HG03139 (cell line): ENCODE data around the gene DAAM1.
A peak's percentile ranks its signal among the peaks of the same experiment; 100 is the strongest.

Source experiments
- ATAC-seq: cut with Tn5 transposase; IDR thresholded peaks from one replicate; pipeline ENCODE4 v1.9.1; 2021; ENCODE audit not compliant: unreplicated experiment

DAAM1 gene

DNA sequence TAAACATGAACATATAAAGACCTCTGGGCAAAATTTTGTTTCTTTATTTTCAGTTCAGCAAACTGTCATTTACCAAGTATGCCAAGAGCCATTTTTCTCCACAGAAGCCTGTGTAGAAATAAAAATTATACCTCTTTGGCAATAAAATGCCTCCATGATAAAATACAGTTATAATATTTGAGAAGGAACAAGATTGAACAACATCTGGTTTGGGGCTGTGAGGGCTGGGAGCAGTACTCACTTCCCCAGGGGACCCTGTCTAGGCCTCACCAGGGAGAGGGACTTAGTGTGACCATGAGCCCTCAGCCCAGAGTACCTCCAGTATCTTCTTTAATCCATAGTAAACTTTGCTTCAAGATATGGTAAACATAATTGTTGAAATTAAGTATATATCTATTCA, 65.1 kb downstream of the DAAM1 start:
- ATAC-seq = no peak

DNA sequence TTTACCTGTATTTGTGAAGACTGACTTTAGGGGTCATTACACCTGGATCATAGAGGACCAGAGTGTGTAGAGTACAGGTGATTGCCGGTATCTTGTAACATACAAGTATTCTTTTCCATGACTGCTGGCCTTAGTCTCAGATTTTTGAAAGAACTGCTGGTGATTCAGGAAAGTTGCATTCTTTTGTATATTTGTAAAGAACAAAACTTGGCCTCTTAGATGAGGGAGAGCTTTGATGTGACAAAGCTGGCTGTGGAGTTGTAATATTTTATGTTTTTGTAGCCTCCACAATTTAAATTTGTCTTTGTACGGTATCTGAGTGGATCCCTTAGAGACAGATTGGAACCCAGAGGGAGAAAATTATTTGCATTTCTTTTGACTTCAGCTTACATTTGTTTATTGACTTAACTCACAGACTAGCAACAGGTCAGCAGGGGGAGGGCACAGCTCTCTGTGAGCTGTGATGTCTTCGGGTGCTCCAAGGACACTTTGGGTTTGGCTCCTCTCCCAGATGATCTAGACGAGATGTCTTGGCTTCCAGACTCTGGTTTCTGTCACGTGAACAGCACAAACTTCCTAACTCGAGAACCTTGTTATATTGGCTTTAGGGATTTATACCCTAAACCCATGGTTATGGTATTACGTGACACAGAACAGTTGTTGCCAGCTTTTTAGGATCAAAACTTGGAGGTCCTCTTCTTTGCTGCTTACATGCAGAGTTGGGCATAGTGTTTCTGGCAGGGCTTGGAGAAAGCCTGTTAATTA, 65.9 kb downstream of the DAAM1 start:
- no peak for ATAC-seq

DNA sequence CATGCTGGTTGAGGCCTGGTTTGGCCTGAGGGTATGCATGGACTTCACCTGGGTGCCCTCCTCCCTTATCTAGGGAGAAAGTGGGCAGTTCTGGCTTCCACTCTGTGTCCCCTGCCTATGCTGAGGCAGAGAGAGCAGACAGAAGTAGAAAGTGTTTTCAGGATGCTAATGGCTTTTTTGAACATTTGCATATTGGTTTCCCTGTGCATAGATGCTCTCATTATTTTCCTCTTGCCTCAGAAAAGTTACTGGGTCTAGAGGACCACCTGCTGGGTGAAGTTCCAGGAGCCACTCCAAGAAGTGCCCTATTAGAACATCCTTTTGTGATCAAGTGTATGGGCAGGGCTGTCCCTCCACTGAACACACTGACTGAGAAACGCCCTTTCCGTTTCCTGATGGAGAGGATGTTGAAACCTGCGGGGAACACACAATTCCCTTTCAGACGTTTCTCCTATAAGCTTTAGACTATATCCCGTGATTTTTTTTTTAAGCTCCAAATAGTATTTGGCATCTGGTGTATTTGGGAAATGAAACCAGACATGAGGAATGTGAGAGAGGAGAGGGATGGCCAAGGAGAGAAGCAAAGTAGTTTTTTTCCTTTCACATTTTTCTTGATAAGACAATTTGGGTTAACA, 66.6 kb downstream of the DAAM1 start:
- peak; percentile 58 for ATAC-seq

DNA sequence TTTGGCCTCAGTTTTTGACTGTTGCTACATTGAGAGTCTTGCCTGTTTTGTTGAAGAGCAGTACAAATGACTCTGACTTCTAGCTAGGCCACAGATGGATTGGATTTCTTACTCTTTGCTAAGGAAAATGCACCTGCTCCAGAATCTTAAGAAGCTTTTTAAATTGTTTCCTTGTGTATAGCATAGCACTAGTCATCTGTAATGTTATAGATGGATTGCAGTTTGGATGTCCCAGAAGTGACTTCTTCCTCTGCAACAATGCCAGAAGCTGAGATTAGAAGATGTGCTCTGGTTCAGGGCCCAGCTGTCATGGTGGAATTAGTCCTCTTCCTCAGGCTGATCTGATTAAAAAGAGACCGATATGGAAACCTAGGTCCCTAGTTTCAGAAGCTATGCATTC, 67.9 kb downstream of the DAAM1 start:
- no peak for ATAC-seq

DNA sequence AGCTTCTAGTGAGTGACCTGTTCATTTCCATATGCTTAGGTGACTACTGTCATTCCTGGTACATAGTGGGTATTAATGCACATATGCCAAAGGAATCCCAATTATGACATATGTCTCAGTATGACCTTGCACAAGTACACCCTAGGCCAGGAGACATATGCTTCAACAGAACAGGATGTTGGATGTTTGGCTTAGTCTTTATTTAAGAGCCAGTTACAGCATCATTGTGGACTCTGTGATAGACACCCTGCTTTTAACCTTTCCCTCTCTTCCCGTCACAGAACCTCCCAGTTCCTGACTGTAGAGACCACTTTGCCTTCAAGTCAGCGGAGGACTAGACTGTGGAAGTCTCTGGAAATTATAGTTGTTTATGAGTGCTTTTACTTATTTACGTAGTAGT, 72.9 kb downstream of the DAAM1 start:
- no peak for ATAC-seq

DNA sequence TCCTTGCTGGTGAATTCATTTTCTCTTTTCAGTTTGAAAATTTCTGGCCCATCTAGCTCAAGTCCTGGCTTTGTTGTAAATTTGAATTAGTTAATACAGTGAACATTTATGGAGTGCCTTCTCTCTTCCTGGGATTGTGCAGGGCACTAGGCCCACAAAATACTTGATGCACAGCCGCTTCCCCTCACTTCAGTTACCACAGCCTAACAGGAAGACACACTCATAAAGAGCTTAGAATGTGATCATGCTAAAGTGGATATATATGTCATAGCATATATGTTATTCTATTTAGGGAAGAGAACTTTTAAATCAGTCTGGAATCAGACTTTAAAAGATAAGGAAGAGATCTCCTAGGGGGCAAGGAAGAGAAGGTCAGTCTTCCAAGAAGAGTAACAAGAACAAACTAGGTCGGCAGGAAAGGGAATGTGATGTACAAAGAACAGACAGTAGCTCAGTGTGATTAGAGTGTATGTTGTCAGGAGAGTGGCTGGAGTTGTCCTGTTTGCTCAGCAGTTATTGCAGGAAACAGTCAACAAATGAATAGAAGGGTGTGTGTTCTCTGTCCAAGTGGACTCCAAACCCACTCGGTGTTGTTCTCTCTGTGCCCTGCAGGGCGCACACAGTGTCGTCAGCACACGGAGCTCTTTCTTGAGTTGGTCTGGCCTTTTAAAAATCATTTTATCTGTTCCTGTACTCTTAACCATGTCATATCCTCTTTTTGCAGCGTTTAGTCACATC, 74.4 kb downstream of the DAAM1 start:
- no peak for ATAC-seq

DNA sequence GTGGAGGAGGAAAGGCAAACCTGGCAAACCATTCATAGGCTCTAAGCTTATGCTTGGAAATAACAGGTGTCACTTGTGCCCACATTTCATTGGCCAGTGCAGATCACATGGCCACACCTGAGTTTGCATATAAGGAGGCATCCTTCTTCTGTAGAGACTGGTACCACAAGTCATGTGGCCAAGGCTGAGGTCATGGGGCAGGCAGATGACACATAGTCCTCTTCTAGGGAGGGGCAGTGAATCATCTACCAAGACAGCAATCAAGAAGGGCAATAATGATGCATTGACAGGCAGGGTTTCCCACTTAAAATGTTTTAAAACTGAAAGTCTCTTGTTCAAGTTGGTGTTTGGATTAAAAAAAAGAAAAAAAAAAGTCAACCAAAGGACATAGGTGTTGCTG, 77.3 kb downstream of the DAAM1 start:
- ATAC-seq = no peak

DNA sequence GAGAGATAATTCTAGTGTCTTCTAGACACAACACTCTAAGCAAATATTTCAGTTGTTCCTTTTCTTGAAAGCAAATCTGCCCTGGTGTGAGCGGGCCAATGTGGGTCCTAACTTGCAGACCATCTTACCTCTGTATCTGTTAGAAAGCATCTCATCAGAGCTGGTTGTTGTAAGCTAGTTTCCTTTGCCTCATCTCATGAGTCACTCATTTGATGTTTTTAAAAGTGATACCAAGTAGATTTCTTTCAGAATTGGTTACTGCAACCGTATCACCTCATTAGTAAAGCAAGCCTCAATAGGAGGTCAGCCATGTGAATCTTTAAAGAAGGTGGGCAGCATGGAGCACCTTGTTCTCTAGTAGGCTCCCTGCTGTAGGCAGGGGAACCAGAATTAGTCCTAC, 78.6 kb downstream of the DAAM1 start:
- ATAC-seq = no peak

DNA sequence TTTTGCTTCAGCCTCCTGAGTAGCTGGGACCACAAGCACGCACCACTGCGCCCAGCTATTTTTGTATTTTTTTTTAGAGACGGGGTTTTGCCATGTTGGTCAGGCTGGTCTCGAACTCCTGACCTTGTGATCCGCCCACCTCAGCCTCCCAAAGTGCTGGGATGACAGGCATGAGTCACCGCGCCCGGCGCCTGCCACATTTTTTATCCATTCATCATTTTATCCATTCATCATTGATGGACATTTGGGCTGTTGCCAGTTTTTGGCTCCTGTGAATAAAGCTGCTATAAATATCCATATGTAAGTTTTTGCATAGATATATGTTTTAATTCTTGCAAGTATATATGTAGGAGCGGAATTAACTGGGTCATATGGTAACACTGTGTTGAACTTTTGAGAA, 79.5 kb downstream of the DAAM1 start:
- ATAC-seq = no peak

DNA sequence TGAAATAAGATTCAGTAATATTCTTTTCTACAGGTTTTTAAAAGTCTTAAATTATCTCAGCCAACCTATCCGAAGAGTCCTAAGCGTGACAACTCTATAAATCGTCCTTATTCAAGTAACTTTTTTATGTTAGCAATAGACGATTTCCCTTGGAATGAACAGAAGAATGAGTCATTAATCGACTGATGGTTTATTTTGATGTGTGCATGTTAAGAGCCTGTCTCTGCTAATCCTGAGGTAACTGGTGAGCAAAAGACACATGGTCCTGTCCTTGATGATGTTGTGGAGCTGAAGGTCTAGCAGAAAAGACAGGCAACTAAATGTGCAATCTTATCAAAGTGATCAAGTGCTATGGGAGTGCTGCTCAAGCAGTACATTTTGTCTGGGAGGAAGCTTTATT, 80.4 kb downstream of the DAAM1 start:
- no peak for ATAC-seq

DNA sequence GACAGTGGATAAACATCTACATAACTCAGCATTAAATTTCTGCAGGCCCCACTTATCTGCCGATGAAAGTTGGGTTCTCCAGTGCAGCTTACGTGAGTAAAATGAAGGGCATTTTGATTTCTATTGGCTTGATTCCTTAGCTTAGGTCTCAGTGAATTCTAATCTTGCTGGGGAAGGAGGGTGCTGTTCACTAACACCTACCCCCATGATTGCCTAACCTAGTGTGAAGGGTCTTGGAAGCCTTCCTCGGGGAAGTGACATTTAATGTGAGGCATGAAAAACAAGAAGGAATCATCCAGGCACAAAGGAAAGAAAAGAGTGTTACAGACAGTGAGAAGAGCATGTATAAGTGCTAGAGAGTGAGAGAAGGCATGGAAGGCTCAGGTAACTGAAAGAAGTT, 81.0 kb downstream of the DAAM1 start:
- ATAC-seq = no peak

DNA sequence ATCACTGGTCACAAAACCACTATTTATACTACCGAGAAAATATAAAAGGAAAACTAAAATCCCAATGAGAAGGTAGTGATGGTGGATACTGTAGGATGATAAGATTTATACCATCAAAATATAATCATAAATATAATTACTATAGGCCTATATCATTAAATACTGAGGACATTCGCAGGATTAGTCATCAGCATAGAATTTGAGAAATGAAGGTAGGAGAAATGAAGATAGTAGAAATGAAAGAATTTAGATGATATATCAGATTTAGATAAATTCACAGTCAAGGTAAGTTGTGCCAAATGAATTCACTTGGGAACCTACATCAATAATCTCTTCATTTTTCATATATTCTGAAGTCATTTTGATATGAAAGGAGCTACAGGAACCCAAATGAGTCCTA, 82.8 kb downstream of the DAAM1 start:
- no peak for ATAC-seq

DNA sequence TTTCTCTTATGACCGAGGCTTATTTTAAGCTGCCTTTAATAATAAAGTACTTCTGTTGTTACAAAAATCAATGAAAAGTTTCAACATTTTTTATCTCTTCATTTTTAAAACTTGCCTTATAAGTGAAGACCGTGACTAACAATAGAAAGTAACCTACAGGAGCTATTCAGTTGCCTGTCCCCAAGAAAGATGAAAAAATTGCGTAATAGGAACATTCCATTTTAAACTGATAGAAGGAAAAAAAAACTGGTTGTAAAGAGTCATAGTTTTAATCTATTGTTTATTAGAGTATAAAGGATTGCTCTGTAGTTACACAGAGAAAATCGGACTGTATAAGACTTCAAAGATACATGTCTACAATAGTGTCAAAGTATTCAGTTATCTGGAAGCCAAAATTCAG, 83.3 kb downstream of the DAAM1 start:
- ATAC-seq = no peak

DNA sequence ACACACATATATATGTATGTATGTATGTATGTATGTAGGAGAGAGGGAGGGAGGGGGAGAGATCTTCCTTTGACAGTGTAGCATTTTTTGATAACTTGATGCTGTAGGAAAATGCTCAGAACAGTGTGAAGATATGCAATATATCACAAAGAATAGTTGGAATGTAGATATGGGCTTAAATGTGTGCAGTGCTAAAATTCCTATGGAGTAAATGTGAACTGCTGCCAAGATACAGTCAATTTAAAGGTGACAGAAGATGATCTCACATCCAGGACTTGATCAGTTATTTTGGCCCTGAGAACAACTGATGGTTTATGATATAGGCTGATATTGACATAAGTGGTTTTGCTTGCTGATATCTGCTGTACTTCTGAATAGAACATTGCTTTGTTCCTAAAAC, 84.2 kb downstream of the DAAM1 start:
- no peak for ATAC-seq

DNA sequence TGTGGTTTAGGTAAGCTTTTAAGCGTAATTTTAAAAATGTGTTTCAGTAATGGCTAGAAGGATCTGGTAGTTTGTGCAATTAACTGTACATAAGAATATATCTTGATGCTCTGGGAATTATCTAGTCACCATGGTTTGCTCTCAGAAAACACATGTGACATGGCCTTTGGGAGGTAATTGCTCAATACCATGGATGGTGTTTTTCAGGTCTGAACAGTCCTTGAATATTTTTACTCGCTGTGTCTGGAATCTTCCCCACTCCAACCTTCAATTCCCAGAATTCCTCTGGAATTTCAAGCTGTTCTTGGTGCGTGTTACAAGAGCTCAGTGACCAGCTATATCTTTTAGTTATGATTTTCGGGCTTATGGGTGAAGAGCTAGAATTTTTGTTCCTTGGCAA, 85.3 kb downstream of the DAAM1 start:
- ATAC-seq = no peak

DNA sequence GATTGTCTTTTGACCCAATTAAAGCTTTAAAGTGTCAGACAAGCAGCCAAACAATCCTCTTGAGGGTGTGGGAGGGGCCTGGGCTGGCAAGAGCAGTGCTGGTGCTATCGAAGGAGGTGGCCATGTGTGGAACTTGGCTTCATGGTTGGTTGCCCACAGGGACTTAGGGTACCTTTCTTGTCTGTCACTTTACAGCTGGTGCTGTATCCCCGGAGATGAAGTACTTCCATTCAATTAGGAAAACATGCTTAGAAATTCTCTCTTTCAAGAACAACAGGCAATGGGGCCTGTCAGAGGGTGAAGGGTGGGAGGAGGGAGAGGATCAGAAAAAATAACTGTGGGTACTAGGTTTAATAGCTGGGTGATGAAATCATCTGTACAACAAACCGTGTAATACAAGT, 86.5 kb downstream of the DAAM1 start:
- peak; percentile 47 for ATAC-seq

DNA sequence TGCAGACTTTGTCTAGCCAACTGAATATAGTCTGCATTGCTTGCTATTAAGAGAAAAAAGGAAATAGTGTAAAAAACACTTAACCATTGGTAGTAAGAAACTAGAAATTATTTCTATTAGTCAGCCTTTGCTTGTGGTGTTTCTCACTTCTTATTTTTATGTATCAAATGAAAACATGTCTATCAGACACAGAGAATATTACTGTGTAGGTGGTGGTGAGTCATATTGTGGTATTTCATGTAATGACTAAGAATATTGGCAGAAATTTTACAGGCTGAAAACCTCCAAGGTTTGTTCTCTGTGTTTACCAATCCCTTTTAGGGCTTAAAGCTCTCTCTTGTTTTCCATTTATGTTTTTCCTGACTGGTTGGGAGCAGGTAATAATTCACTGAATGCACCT, 87.2 kb downstream of the DAAM1 start:
- ATAC-seq = peak; percentile 81

DNA sequence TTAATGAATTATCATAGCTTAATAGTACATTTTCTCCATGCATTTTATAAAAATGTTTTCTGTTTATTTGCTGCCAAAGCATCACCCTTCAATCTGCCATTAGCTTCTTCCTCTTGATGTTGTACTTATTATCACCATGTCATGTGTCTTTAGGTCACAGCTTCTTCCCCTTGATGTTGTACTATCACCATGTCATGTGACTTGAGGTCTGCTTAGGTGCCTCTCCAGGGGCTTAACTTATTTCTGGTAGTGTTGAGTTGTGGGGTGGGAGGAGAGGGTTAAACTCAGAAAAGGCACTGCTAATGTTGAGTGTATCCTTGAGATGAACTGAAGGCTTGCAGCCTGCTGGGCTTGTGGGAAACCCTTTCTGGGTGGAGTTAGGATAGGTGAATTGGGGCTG, 87.8 kb downstream of the DAAM1 start:
- peak; percentile 20 for ATAC-seq

DNA sequence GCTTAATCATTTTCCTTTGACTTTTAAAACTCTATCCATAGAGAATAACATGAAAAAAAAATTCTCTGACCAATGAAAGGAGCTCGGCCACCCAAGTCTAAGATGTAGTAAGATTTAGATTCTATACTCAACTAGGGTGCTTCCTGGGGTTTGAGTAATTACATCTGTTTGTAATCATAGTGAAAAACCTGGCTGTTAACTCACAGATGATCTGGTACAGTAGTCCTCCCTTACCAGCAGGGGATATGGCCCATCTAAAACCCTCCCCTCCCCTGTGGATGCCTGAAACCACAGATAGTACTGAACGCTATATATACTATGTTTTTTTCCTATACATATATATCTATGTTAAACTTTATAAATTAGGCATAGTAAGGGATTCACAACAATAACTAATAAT, 89.2 kb downstream of the DAAM1 start:
- no peak for ATAC-seq

DNA sequence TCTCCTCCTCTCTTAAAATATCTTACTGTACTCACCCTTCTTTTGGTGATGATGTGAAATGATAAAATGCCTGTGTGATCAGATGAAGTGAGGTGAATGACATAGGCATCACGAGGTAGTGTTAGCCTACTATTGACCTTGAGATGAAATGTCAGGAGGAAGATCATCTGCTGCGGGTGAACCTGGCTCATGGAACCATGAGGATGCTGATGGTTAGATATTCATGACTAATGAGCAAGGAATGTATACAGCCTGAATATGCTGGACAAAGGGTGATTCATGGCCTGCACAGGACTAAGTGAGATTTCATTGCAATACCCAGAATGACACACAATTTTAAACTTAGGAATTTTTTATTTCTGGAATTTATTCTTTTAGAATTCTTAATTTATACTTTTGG, 89.6 kb downstream of the DAAM1 start:
- ATAC-seq = no peak

DNA sequence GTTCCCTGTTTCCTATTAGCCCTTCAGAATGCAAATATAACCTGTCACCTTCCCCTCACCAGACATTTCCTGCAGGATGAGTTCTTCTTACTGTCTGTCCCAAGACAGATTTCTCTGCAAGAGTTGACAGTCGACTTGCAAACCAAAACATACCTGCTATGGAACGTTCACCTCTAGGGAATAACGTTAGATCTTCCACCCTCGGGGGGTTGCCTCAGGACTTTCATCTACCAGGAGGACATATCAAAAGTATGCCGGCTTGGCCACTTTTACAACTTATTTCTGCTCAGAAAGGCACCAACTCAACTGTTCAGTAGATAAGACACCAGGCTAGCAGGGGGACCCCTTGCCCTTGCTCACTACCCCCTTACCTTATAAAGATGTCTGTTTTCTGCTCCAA, 92.5 kb downstream of the DAAM1 start:
- ATAC-seq = no peak
